GM21529 (cell line): ENCODE measurements around the gene LAD1.

Experiments
- ATAC-seq: cut with Tn5 transposase; IDR thresholded peaks from one replicate; pipeline ENCODE4 v1.9.1; 2021; ENCODE audit not compliant: unreplicated experiment

Gene LAD1

GRCh38 chr1:201393076-201393475 lies 6.0 kb downstream of the LAD1 start:
- ATAC-seq, result no peak

- ATAC-seq, result peak; percentile 42
Measured at GRCh38 chr1:201391651-201392511, 7.2 kb downstream of the LAD1 start.

- no peak for ATAC-seq
Measured at GRCh38 chr1:201391225-201391624, 7.9 kb downstream of the LAD1 start.

GRCh38 chr1:201389051-201389450 lies 10.1 kb downstream of the LAD1 start:
- no peak for ATAC-seq

GRCh38 chr1:201386208-201386607 lies 12.9 kb downstream of the LAD1 start:
- no peak for ATAC-seq

GRCh38 chr1:201385299-201385891 lies 13.7 kb downstream of the LAD1 start:
- ATAC-seq, result no peak

DNA sequence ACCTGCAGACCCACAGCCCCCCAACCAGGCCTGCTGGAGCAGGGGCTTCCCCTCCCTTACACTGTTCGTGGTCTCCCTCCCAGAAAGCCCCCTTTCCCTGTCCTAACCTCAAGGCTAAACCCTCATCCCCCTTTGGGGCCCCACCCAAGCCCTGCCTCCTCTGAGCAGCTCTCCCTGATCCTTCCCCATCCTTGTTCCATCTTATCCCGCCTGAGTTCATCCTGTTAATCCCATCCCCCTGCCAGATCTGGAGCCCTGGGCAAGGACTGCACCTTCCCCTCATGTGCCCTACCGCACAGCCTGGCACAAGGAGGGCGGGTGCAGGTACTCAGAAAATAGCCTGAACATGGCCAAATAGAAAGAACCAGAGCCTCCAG lies 14.7 kb downstream of the LAD1 start:
- ATAC-seq, result no peak

- no peak for ATAC-seq
Measured at GRCh38 chr1:201383647-201384405, 15.3 kb downstream of the LAD1 start.

DNA sequence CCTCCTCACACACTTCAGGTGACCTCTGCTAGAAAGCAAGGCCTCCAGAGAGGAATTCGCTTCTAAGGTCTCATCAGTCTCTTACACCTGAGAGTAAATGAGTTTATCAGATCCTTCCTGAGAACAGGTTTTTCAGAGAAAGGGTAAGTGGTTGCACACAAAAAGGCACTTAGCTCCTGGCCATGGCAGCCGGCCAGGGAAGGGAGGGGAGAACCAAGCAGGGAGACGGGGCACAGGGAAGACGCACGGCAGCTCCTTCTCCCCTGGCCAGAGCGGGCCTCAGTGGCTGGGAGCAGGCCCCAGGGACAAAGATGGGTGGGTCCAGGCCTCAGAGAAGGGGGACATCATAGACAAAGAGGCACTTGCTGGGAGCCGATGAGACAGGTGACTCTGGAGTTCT lies 18.0 kb downstream of the LAD1 start:
- no peak for ATAC-seq

DNA sequence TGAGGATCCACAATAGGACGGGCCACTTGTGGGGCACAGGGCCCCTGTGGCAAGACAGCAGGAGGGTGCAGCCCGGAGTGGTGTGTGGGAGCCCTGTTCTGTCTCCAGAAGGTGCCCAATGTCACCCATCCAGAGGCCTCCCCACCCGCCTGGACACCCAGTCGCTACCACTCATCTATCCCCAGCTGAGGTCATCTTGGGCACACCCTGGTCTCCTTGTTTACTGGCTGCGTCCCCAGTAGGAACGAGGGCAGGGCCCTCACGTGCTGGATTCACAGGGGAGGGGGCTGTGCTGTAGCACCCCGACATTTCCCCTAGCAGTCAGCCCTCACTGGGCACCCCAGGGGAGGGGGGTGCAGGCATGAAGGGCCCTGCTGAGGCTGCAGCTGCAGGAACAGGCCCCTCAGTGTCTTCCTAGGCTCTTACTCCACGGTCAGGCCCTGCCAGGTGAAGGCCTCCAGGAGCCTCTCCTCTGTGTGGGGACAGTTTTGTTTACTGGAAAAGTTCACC lies 19.3 kb downstream of the LAD1 start:
- ATAC-seq, result no peak

DNA sequence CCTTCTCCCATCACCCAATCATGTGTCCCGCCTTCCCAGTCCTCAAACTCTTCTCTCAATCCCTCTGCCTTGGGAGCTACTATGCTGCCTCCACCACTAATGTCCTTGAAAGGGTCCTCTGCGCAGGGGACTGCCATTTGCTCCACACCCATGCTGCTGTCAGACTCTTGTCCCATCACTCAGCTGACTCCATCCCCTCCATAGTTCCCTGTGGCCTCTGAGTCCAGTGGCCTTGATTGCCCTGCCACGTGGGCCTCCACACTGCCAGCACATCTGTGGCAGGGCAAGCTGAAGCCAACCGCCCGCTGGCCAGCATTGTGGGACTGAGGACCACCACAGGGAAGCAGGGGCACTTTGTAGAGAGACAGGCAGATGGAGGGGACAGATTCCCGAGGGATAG lies 20.3 kb downstream of the LAD1 start:
- ATAC-seq, result no peak

DNA sequence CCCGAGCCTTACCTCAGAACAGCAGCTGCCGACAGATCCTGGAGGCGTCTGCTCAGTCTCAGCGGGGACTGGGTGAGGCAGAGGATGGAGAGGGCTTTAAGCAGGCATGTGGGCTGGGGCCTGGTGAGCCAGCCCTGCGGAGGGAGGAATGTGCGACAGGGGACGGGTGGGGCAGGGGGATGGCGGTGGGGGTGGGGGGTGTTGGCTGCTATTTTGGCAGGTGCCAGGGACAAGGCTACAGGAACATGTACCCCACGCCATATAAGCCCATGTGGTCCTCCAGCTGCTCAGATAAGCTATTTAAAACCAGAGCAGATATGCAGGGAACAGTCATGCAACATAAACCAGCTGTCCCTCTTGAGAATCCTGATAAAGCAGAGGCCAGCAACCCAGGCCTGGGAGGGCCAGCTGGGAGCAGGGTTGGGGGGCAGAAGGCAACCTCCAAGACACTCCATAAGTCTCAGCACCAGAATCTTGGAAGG lies 21.5 kb downstream of the LAD1 start, which contains the start of gene TNNT2:
Gene TNNT2 (minus strand): TSS at position 70 of the 482 bp plus-strand sequence. CDS start 4,426 bp downstream, outside the sequence.
- ATAC-seq, result no peak

DNA sequence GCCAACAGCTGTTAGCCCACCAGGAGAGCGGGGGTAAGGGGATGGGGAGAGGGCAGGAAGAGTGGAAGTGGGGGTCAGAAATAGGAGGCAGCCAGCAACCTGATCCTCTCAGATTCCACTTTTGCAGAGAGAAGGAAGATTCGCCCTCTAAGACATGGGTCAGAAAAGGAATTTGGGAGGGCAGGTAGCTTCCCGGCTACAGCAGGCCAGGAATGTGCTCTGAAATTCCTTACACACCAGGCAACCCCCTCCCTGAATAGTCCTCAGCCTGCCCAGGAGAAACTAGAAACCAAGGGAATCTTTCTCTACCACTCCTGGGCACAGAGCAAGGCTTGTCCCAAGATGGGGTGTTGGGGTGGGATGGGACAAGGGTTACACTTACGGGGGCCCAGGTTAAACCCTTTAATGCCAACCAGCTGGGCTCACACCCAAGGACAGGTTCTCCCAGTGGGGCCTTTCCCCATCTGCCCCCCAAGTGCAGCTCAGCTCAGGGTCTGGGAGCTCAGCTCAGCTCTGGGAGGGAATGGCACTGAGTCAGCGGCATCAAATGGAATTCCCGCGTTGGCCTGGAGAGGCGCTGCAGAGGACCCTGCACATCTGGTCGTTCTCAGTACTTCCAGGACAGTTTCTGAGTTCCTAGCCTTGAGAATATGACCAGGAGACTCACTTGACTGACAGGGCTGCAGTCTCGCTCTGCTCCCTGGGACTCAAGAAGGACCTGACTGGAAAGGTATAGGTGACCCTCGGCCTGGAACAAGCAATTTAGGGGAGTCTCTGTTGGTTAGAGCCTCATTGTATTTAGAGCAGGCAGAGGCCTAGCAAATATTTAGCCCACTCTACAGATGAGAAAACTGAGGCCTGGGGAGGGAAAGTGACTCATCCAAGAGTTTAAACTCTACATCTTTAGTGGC lies 22.4 kb downstream of the LAD1 start:
- peak; percentile 70 for ATAC-seq

- no peak for ATAC-seq
Measured at GRCh38 chr1:201376107-201376463, 23.0 kb downstream of the LAD1 start.

DNA sequence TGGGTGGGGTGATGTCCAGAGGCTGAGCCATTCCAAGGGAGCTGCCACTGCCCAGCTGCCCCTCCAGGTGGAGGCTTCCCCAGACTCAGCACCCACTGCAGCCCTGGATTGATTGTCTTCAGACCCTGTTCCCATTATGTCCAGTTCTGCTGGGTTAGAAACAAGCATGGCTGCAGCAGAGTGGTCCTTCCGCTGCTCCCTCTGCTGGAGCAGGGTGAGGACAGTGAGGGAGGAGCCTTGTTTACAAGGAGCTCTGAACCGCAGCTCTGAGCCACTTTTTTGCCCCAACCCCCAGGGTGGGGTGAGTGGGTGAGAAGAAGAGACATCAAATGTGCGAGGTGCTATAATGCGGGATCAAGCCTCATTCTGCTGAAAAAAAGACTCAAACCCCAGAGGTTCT lies 24.0 kb downstream of the LAD1 start:
- no peak for ATAC-seq

DNA sequence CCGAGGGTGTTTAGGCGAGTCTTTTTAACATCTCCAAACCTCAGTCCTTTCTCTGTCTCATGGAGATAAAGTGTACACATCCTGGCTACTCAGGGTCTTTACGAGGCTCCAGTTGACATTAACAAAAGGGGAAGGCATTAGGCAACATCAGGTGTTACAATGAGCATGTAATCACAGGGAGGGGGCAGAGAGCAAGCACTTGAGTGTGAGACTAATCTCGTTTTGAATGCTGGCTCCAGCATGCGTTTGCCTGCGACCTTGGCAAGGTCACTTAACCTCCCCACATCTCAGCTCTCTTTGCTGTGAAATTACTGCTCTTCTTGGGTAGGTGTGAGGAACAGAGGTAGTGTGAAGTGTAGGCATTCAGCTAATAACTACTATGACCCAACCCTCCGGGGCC lies 24.8 kb downstream of the LAD1 start:
- no peak for ATAC-seq

DNA sequence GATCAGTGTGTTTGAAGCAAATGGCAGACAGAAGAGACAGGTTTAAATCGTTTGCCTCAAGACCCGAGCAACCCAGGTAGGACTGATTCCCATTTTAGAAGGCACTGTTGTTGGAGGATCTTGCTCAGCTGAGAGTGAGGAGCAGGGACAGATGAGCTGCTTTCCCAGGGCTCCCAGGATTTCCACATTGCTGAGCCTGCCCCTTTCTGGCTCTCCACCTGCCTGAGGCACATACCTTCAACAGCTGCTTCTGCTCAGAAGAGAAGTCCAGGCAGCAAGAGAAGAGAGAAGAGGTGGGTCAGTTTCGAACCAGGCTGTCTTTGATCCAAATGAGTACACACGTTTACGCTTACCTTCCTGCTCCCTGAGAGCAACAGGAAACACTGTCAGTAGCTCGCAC lies 27.3 kb downstream of the LAD1 start:
- no peak for ATAC-seq

- ATAC-seq, result no peak
Measured at GRCh38 chr1:201371276-201371675, 27.8 kb downstream of the LAD1 start.

GRCh38 chr1:201370500-201370899 lies 28.6 kb downstream of the LAD1 start:
- no peak for ATAC-seq

DNA sequence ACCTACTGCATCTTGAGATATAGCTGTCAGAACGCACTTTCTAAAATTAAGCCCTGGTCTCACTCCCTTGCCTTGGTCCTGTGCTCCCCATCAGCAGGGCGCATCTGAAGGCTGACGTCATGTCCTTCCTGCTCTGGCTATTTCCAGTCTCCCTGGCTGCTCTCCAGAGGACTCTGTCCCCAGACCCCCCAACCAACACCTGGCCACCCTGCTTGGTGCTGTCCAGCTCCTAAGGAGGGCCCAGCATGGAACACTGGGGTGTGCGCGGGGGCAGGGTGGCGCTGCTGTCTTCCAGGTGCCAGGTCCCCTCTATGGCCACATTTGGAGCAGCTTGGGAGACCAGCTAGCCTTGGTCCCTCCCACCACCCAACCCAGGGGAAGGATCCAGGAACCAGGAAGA lies 29.9 kb downstream of the LAD1 start:
- no peak for ATAC-seq
